Breast epithelium (tissue), 4 donors: ENCODE data around the gene SPTB. TPM values are rescaled to one million over a fixed set of nuclear protein-coding genes. Genes with fewer than 3 reads are reported as not detected.
A peak's percentile ranks its signal among the peaks of the same experiment; 100 is the strongest.

Experiments used
- DNase-seq, 2 donors: peaks; one replicate each; pipeline ENCODE4 v3.0.0-alpha.2; 2019; ENCODE audit warnings: low spot score in 2 of 2
- H3K27ac ChIP-seq, 2 donors: fragments of 200-600 bp; sonication (generic) in 1 of 2; one replicate each; pipeline ENCODE4 v1.5.1; 2016 to 2019; ENCODE audit warnings: mild to moderate bottlenecking in 1 of 2
- H3K27me3 ChIP-seq, 2 donors: fragments of 200-600 bp; sonication (generic) in 1 of 2; one replicate each; pipeline versions ENCODE4 v1.5.1 to v1.6.0; 2017 to 2019; ENCODE audit warnings: control low read depth in 1 of 2, mild to moderate bottlenecking in 1 of 2
- H3K36me3 ChIP-seq: fragments of 200-600 bp; one replicate; pipeline ENCODE4 v1.5.1; 2019
- H3K4me1 ChIP-seq, 2 donors: fragments of 200-600 bp; sonication (generic); one replicate each; pipeline ENCODE4 v1.5.1; 2016 to 2019; ENCODE audit warnings: control low read depth in 1 of 2
- H3K4me3 ChIP-seq, 3 donors: fragments of 200-600 bp; sonication (generic); 1 replicate in 2 of 3; 2 replicates in 1 of 3; pipeline ENCODE4 v1.5.1; 2016 to 2019; ENCODE audit warnings: mild to moderate bottlenecking in 3 of 3, moderate library complexity in 2 of 3
- H3K9me3 ChIP-seq, 2 donors: fragments of 200-600 bp; sonication (generic) in 1 of 2; one replicate each; pipeline ENCODE4 v1.5.1; 2016 to 2019; ENCODE audit warnings: control low read depth in 1 of 2
- POLR2A ChIP-seq: fragments of 450-650 bp; IDR thresholded peaks from one replicate; pipeline ENCODE4 v1.6.1; 2016; ENCODE audit warnings: antibody characterized with exemption, mild to moderate bottlenecking, moderate library complexity
- POLR2AphosphoS5 ChIP-seq, 3 donors: sonication (generic); formaldehyde crosslinking; IDR thresholded peaks; one replicate each; pipeline ENCODE4 v1.6.1; 2017; ENCODE audit warnings: antibody characterized with exemption in 3 of 3
- intact Hi-C: fragments of 100-400 bp; cut with DNase I; formaldehyde crosslinking; loops from one replicate; pipeline ENCODE4 v1.15.1; 2023; ENCODE audit warnings: low total_unique reads
- total RNA-seq, 3 donors: library from RNA; depleted of rRNA; stranded (reverse); fragments of >200 nt; gene quantifications; one replicate each; pipeline ENCODE4 v1.1.0, GENCODE V29; 2016
- TF ChIP-seq, protein P1 (sequence below), 3 donors: fragments of 450-650 bp; IDR thresholded peaks; one replicate each; pipeline ENCODE4 v1.5.1; 2016 to 2017; ENCODE audit warnings: antibody characterized with exemption in 3 of 3, mild to moderate bottlenecking in 3 of 3, moderate library complexity in 3 of 3

The SPTB gene
- total RNA-seq, 3 donors from 2014 or later = 0.88 to 2.6 (median 2.1) TPM

DNA sequence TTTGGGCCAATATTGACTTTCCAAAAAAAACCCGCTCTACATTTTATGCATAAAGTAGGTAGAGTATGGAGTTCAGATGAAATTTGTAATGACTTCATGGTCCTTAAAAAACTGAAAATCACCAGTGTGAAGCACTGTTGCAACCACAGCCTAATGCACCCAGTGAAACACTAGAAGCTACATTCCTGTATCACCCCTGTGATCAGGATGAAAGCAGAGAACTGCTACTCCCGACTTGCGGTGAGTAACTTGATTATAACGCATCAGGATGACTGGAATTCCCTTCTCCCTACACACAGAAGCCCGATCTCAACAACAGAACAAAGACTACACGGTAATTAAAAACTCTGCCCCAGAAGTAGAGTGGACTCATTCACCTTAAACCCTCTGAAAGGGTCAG is 33.8 kb downstream of the SPTB start:
- DNase-seq = no peak
- no peak overlapping the region for H3K27ac ChIP-seq
- intact Hi-C loops = no loop called here
- H3K36me3 ChIP-seq = no peaks in the 10 kb centered on the region
- peaks cover 0 to 3% of the 10 kb centered on the region in 2 donors for H3K27me3 ChIP-seq
- H3K9me3 ChIP-seq = no peaks in the 10 kb centered on the region
- no peaks in the 10 kb centered on the region for H3K4me1 ChIP-seq
- H3K4me3 ChIP-seq = no peak overlapping the region
- TF ChIP-seq POLR2A (no peak), POLR2AphosphoS5 (IDR thresholded peaks at IDR 0.05) (no peak)
- TF ChIP-seq, protein P1, sequence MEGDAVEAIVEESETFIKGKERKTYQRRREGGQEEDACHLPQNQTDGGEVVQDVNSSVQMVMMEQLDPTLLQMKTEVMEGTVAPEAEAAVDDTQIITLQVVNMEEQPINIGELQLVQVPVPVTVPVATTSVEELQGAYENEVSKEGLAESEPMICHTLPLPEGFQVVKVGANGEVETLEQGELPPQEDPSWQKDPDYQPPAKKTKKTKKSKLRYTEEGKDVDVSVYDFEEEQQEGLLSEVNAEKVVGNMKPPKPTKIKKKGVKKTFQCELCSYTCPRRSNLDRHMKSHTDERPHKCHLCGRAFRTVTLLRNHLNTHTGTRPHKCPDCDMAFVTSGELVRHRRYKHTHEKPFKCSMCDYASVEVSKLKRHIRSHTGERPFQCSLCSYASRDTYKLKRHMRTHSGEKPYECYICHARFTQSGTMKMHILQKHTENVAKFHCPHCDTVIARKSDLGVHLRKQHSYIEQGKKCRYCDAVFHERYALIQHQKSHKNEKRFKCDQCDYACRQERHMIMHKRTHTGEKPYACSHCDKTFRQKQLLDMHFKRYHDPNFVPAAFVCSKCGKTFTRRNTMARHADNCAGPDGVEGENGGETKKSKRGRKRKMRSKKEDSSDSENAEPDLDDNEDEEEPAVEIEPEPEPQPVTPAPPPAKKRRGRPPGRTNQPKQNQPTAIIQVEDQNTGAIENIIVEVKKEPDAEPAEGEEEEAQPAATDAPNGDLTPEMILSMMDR (IDR thresholded peaks at IDR 0.05) = no peak

DNA sequence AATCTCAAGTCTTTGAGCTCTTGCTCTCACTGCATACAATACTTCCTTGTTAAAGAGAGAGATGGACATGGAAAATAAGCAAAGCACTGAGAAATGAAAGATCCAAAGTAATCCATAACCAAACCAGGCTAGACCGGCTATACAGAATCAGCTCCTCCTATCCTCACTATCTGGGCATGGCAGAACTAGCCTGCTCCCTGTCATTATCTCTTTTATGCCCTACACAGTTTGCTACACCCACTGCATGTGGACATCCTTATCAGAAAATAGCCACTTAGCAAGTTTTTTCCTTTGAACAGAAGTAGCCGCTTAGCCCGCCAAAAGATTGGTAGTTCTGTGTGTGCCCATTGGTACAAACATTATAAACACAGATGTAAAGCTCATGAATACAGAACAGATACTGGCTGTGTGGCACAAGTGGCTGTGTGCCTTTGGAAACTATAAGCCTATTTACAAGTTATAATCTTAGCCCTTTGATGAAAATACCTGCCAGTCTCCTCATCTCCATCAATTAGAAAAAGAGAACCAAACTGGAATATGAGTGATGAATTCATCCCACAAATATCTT is 34.7 kb downstream of the SPTB start:
- no peak overlapping the region for H3K27ac ChIP-seq
- TF ChIP-seq POLR2A = no peak
- TF ChIP-seq, protein P1 (IDR thresholded peaks at IDR 0.05) = no peak
- TF ChIP-seq POLR2AphosphoS5 (IDR thresholded peaks at IDR 0.05) = no peak
- H3K36me3 ChIP-seq = no peaks in the 10 kb centered on the region
- H3K27me3 ChIP-seq = peaks cover 0 to 3% of the 10 kb centered on the region in 2 donors
- no peak for DNase-seq
- intact Hi-C loops = no loop called here
- no peak overlapping the region for H3K4me3 ChIP-seq
- H3K9me3 ChIP-seq = no peaks in the 10 kb centered on the region
- H3K4me1 ChIP-seq = no peaks in the 10 kb centered on the region

DNA sequence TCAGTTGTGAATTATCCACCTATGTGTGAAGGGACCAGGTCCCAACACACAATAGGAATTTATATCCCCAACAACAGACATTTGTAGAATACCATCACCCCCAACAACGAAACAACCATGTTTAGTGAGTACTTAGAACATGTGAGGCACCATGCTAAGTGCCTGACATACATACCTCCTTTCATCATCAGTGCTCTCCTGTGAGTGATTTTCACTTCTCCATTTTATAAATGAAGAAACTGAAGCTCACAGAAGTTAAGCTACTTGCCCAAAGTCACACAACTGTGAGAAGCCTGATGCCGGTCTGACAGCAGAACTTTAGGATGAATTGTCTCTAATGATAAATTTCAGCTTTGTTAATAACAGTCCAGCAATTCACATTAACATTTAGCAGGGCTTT is 35.4 kb downstream of the SPTB start:
- Histone ChIP-seq H3K4me1 (no peaks in the 10 kb centered on the region), H3K36me3 (no peaks in the 10 kb centered on the region), H3K4me3 (no peak overlapping the region), H3K9me3 (no peaks in the 10 kb centered on the region), H3K27ac (no peak overlapping the region), H3K27me3 (peaks cover 0 to 3% of the 10 kb centered on the region in 2 donors)
- intact Hi-C loops = no loop called here
- TF ChIP-seq, protein P1 (IDR thresholded peaks at IDR 0.05) = no peak
- no peak for TF ChIP-seq POLR2A
- TF ChIP-seq POLR2AphosphoS5 (IDR thresholded peaks at IDR 0.05) = no peak
- DNase-seq = no peak

DNA sequence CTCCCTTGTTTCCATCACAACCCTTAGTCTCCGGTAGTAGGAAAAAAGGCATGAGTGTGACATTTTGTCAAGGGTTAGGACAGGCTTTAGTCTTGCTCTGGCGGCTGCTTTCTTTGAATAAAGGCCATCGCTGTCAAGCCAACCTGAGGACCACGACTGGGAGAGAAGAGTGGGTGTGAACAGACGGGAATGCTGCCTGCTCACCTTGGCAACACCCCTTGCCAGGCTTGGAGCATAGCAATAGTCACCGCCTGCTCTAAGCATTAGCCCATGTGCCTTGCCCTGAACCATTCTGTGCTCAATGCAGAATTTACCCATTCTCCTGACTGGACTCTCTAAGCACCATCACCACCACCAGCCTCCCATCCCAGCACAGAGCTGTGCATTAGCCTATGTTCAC is 36.2 kb downstream of the SPTB start:
- TF ChIP-seq POLR2A (no peak), POLR2AphosphoS5 (IDR thresholded peaks at IDR 0.05) (no peak)
- TF ChIP-seq, protein P1 (IDR thresholded peaks at IDR 0.05) = no peak
- H3K27ac ChIP-seq = no peak overlapping the region
- no peaks in the 10 kb centered on the region for H3K4me1 ChIP-seq
- H3K4me3 ChIP-seq = no peak overlapping the region
- intact Hi-C loops = no loop called here
- H3K9me3 ChIP-seq = no peaks in the 10 kb centered on the region
- DNase-seq = no peak
- no peaks in the 10 kb centered on the region for H3K36me3 ChIP-seq
- H3K27me3 ChIP-seq = peaks cover 0 to 3% of the 10 kb centered on the region in 2 donors

DNA sequence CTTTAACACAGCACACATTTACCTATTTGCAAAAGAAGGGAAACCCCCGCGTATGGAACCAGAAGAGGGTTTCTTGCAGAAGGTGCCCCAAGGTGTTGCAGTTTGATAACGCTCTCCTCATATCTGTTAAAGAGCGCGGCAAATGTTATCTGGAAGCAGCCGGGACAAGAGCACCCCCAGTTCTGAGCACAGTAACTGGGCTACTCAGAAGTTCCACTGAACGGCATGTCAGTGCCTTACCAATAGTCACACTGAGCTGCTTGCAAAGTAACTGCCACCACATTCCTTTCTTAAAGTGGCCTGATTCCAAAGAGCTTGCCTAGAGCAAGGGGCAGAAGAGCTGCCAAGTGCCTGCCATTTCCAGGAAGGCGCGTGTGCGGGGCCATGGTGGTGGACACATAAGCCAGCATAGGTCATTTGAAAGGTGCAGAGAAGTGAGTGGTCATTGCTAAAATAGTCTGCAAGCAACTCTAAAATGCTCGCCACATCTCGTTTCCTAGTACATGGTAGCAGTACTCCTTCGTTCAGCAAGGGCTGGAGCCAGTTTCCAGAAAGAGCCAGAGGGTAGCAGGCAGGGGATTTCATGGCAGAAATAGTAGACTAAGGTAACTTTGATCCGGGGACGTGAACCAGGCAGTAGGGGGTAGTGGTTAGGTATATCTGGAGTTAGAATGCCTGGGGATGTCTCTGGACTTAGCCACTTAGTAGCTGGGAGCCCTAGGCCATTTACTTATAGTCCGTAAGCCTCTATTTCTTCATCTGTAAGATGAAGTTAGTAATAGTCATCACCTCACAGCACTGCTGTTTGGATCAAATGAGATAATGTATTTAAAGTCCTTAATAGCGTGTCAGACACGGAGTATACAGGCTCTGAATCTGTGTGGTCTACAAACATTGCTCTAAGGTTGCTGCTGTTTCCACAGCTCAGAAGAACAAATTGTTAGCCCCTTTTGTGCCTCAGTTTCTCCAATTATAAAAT is 37.6 kb downstream of the SPTB start:
- no peak for DNase-seq
- TF ChIP-seq POLR2AphosphoS5 (IDR thresholded peaks at IDR 0.05) = peak in 1 of 3 donors; percentile 36
- TF ChIP-seq, protein P1 (IDR thresholded peaks at IDR 0.05) = no peak
- TF ChIP-seq POLR2A = no peak
- H3K9me3 ChIP-seq = no peaks in the 10 kb centered on the region
- H3K4me3 ChIP-seq = no peak overlapping the region
- peaks cover 0 to 3% of the 10 kb centered on the region in 2 donors for H3K27me3 ChIP-seq
- no peak overlapping the region for H3K27ac ChIP-seq
- no peaks in the 10 kb centered on the region for H3K36me3 ChIP-seq
- intact Hi-C loops = no loop called here
- H3K4me1 ChIP-seq = no peaks in the 10 kb centered on the region
